T-cell (primary cell): ENCODE measurements around the gene ABHD17A. TPM values are rescaled to one million over a fixed set of nuclear protein-coding genes. Genes with fewer than 3 reads are reported as not detected.

Experiments
- ATAC-seq, 4 experiments: fragments of 200-7000 bp in 3 of 4; fragments of 150-1000 bp in 1 of 4; cut with Tn5 transposase; replicated peaks in 1 of 4; 1 replicate in 3 of 4; 2 replicates in 1 of 4; pipeline ENCODE4 v1.10.0; 2021; ENCODE audit warnings: moderate library complexity in 3 of 4, mild to moderate bottlenecking in 2 of 4, moderate number of reproducible peaks in 1 of 4
- CTCF ChIA-PET, 2 donors: fragments of 300-600 bp; sonication (Branson Sonifier 250); formaldehyde crosslinking; loops; one replicate each; lab custom pipeline; 2022; ENCODE audit warnings: antibody characterized with exemption in 2 of 2; lab: Charles Lee
- POLR2A ChIA-PET, 2 donors: fragments of 300-600 bp; sonication (Branson Sonifier 250); formaldehyde crosslinking; loops; one replicate each; lab custom pipeline; 2022; ENCODE audit warnings: antibody characterized with exemption in 2 of 2; lab: Charles Lee
- DNase-seq, 35 experiments: peaks; one replicate each; pipeline versions ENCODE4 v3.0.0 to v3.0.0-alpha.2; 2013 to 2023
- H3K27ac ChIP-seq: one replicate; pipeline ENCODE4 v1.5.1; 2013; ENCODE audit warnings: low read length
- H3K27me3 ChIP-seq, 2 experiments: replicated peaks in 1 of 2; 1 replicate in 1 of 2; 2 replicates in 1 of 2; pipeline versions ENCODE4 v1.6.1 to v1.7.0; 2013; ENCODE audit warnings: low read length in 1 of 2, mixed read lengths in 1 of 2; ENCODE audit not compliant: control insufficient read depth in 2 of 2, insufficient read depth in 2 of 2; ENCODE audit errors: extremely low read depth in 1 of 2
- H3K36me3 ChIP-seq, 2 donors: 1 replicate in 1 of 2; 2 replicates in 1 of 2; pipeline versions ENCODE4 v1.6.1 to v1.7.0; 2013; ENCODE audit warnings: low read length in 1 of 2; ENCODE audit not compliant: control insufficient read depth in 2 of 2, insufficient read depth in 1 of 2; ENCODE audit errors: extremely low read depth in 1 of 2
- H3K4me1 ChIP-seq, 2 experiments: 1 replicate in 1 of 2; 2 replicates in 1 of 2; pipeline versions ENCODE4 v1.6.1 to v1.7.0; 2013; ENCODE audit warnings: low read length in 2 of 2, mixed read lengths in 1 of 2; ENCODE audit not compliant: insufficient read depth in 2 of 2, control insufficient read depth in 1 of 2; ENCODE audit errors: extremely low read depth in 1 of 2
- H3K4me3 ChIP-seq, 2 donors: 1 replicate in 1 of 2; 2 replicates in 1 of 2; pipeline versions ENCODE4 v1.5.1 to v1.7.0; 2013; ENCODE audit warnings: mild to moderate bottlenecking in 2 of 2, low read length in 1 of 2, moderate library complexity in 1 of 2; ENCODE audit not compliant: control insufficient read depth in 1 of 2; ENCODE audit errors: extremely low read depth in 1 of 2
- H3K9me3 ChIP-seq: 2 replicates; pipeline ENCODE4 v1.7.0; 2013
- H3K27ac Mint-ChIP-seq, 2 donors: one replicate each; pipeline ENCODE4 v1.8.0; 2020 to 2021; ENCODE audit warnings: mild to moderate bottlenecking in 2 of 2, mixed read lengths in 2 of 2
- H3K27me3 Mint-ChIP-seq, 2 donors: one replicate each; pipeline ENCODE4 v1.8.0; 2021 to 2022; ENCODE audit warnings: mixed read lengths in 2 of 2
- H3K36me3 Mint-ChIP-seq: one replicate; pipeline ENCODE4 v1.8.0; 2021; ENCODE audit warnings: mixed read lengths
- H3K4me1 Mint-ChIP-seq, 3 donors: one replicate each; pipeline ENCODE4 v1.8.0; 2020 to 2022; ENCODE audit warnings: mixed read lengths in 3 of 3, mild to moderate bottlenecking in 1 of 3
- H3K4me3 Mint-ChIP-seq, 3 donors: one replicate each; pipeline ENCODE4 v1.8.0; 2020 to 2022; ENCODE audit warnings: mild to moderate bottlenecking in 3 of 3, mixed read lengths in 3 of 3, moderate library complexity in 3 of 3
- H3K9me3 Mint-ChIP-seq, 3 donors: one replicate each; pipeline ENCODE4 v1.8.0; 2020 to 2022; ENCODE audit warnings: mixed read lengths in 3 of 3
- WGBS: methylation state at CpG from one replicate; pipeline ENCODE4 v1.1.5; 2013; ENCODE audit warnings: missing lambda C conversion rate; ENCODE audit not compliant: insufficient coverage; 5-methylcytosine and 5-hydroxymethylcytosine counted together
- total RNA-seq, 35 experiments: library from RNA in 6 of 35; stranded (reverse) in 6 of 35; fragments of 120-200 nt in 1 of 35; gene quantifications; one replicate each; pipeline versions ENCODE4 v1.2.1 to v1.2.4 and lab custom pipeline; 2013 to 2026

ABHD17A gene
- total RNA-seq, 5 donors from 2014 or later (not counting 1 experiment from before 2014, with no cell fraction given): 136 to 185 (median 151) TPM

DNA sequence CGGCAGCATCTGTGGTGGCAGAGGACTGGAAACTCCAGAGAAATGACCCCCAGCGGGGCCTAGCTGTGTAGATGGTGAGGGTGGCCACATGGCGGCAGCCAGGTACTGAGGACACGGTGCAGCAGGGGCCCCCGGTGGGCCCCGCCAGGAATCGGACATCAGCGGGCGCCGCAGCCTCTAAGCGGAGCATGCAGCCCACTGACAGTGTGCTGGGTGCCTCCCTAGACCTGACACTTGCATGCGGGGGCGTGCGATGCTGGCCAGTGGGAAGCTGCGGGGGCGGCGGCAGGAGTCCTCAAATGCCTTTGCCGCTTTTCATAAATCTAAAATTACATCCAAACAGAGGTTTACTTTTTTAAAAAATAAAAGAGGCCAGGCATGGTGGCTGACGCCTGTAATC lies 36.0 kb upstream of the ABHD17A start:
- Histone ChIP-seq H3K27ac (no peak overlapping the region), H3K4me1 (peaks cover 0 to 34% of the 10 kb centered on the region in 2 experiments), H3K27me3 (no peaks in the 10 kb centered on the region), H3K4me3 (no peak overlapping the region), H3K9me3 (no peaks in the 10 kb centered on the region), H3K36me3 (peaks cover 15 to 26% of the 10 kb centered on the region in 2 donors)
- H3K27me3 Mint-ChIP-seq: no peaks in the 10 kb centered on the region
- H3K9me3 Mint-ChIP-seq: no peaks in the 10 kb centered on the region
- ChIA-PET CTCF (no interaction called here), POLR2A (no interaction called here)
- DNase-seq (no peak), ATAC-seq (no peak)
- peak overlapping the region in 1 of 2 donors; percentile 44 for H3K27ac Mint-ChIP-seq
- H3K36me3 Mint-ChIP-seq: peaks cover 4% of the 10 kb centered on the region
- peaks cover 0 to 14% (median 3%) of the 10 kb centered on the region in 3 donors for H3K4me1 Mint-ChIP-seq
- no peak overlapping the region for H3K4me3 Mint-ChIP-seq
- WGBS: 95% methylated on average over 14 of the region's 19 CpGs

DNA sequence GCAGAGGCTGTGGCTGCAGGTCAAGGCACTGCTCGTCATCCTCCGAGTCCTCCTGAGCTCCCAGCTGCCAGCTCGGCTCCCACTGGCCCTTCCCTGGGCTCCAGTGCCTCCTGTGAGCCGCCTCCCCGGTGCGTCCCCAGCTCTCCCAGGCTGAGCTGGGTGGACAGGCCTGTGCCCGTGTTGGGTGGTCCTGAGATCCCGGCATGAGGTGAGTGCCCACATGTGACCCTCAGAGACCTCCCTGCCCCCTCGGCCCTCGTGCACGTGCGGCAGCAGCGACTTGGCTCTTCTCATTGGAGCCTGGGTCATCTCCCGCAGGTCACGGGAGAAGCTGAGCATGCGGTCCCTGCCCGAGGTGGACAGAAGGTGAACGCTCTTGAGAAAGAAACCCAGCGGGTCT lies 35.3 kb upstream of the ABHD17A start:
- no peak for DNase-seq
- no peak for ATAC-seq
- Histone ChIP-seq H3K27ac (no peak overlapping the region), H3K4me3 (no peak overlapping the region), H3K36me3 (peaks cover 15 to 26% of the 10 kb centered on the region in 2 donors), H3K27me3 (no peaks in the 10 kb centered on the region), H3K9me3 (no peaks in the 10 kb centered on the region), H3K4me1 (peaks cover 0 to 32% of the 10 kb centered on the region in 2 experiments)
- CTCF ChIA-PET: no interaction called here
- Mint-ChIP-seq H3K9me3 (no peaks in the 10 kb centered on the region), H3K4me3 (no peak overlapping the region), H3K27ac (no peak overlapping the region), H3K36me3 (peaks cover 4% of the 10 kb centered on the region), H3K27me3 (no peaks in the 10 kb centered on the region), H3K4me1 (peaks cover 0 to 14% (median 3%) of the 10 kb centered on the region in 3 donors)
- POLR2A ChIA-PET: interaction anchor here in 1 of 2 donors (0.6 kb wide), 1 partner anchor 85 kb away, joined by 3 read pairs; no protein-coding TSS in a partner anchor
- WGBS: 97% methylated on average over 18 of the region's 19 CpGs

DNA sequence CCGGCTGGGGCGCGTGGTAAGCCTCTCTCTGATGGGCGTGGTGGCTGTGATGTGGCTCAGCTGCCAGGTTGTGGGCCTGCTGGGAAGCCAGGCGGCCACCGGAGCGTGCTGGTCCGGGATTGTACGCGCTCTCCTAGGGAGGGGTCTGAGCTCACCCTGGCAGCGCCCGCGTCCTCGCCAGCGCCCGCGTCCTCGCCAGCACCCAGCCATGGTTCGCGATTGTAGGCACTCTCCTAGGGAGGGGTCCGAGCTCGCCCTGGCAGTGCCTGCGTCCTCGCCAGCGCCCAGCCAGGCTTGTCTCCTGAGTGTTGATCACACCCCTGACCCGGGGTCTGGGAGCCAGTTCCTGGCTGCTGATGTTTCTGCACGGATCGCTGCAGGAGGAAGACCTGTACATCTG lies 33.7 kb upstream of the ABHD17A start:
- DNase-seq: no peak
- no peaks in the 10 kb centered on the region for H3K9me3 Mint-ChIP-seq
- H3K27me3 Mint-ChIP-seq: no peaks in the 10 kb centered on the region
- peaks cover 0 to 17% (median 3%) of the 10 kb centered on the region in 3 donors for H3K4me1 Mint-ChIP-seq
- H3K27ac Mint-ChIP-seq: no peak overlapping the region
- Histone ChIP-seq H3K4me1 (peaks cover 0 to 24% of the 10 kb centered on the region in 2 experiments), H3K9me3 (no peaks in the 10 kb centered on the region), H3K36me3 (peaks cover 18 to 23% of the 10 kb centered on the region in 2 donors), H3K27ac (no peak overlapping the region), H3K4me3 (no peak overlapping the region), H3K27me3 (no peaks in the 10 kb centered on the region)
- ChIA-PET POLR2A (no interaction called here), CTCF (no interaction called here)
- 99% methylated on average over 24 of the region's 28 CpGs for WGBS
- no peak for ATAC-seq
- H3K36me3 Mint-ChIP-seq: peaks cover 4% of the 10 kb centered on the region
- no peak overlapping the region for H3K4me3 Mint-ChIP-seq

DNA sequence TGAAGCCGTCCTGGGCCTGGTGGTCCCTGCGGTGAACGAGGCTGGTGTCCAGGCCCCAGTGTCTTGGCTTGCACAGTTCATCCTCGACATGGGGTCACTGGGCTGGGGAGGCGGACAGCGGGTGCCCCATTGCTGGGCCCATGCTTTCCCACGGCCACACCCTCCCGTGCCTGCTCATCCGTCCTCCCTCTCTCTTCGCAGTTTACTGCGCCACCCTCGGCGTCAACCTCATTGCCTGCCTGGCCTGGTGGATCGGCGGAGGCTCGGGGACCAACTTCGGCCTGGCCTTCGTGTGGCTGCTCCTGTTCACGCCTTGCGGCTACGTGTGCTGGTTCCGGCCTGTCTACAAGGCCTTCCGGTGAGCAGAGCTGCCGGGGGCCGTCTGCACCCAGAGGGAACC lies 32.6 kb upstream of the ABHD17A start:
- no peaks in the 10 kb centered on the region for H3K9me3 ChIP-seq
- no peak overlapping the region for H3K4me3 ChIP-seq
- peaks cover 0 to 21% of the 10 kb centered on the region in 2 experiments for H3K4me1 ChIP-seq
- H3K27me3 ChIP-seq: no peaks in the 10 kb centered on the region
- DNase-seq (no peak), ATAC-seq (peak in 1 of 4 experiments; percentile 17)
- Mint-ChIP-seq H3K27ac (no peak overlapping the region), H3K36me3 (peaks cover 4% of the 10 kb centered on the region), H3K4me3 (no peak overlapping the region), H3K9me3 (no peaks in the 10 kb centered on the region), H3K4me1 (peaks cover 0 to 17% (median 2%) of the 10 kb centered on the region in 3 donors), H3K27me3 (no peaks in the 10 kb centered on the region)
- ChIA-PET CTCF (no interaction called here), POLR2A (no interaction called here)
- H3K27ac ChIP-seq: no peak overlapping the region
- WGBS: 95% methylated on average over 25 of the region's 25 CpGs
- peaks cover 21 to 31% of the 10 kb centered on the region in 2 donors for H3K36me3 ChIP-seq

DNA sequence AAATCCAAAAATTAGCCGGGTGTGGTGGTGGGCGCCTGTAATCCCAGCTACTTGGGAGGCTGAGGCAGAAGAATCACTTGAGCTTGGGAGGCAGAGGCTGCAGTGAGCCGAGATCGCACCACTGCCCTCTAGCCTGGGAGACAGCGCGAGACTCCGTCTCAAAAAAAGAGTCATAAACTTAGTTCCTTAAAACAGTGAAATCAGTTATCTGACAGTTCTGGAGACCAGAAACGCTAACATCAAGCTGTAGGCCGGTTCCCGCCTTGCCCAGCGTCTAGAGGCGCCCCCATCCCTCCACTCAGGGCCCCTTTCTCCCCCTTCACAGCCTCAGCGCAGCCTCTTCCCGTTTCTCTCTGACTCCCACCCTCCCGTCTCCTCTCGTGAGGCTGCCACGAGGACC lies 31.9 kb upstream of the ABHD17A start:
- H3K4me1 Mint-ChIP-seq: peaks cover 0 to 14% (median 2%) of the 10 kb centered on the region in 3 donors
- no peak for ATAC-seq
- DNase-seq: no peak
- H3K9me3 Mint-ChIP-seq: no peaks in the 10 kb centered on the region
- H3K4me1 ChIP-seq: peaks cover 0 to 15% of the 10 kb centered on the region in 2 experiments
- no peaks in the 10 kb centered on the region for H3K27me3 ChIP-seq
- H3K4me3 Mint-ChIP-seq: no peak overlapping the region
- no peak overlapping the region for H3K4me3 ChIP-seq
- H3K36me3 ChIP-seq: peaks cover 21 to 35% of the 10 kb centered on the region in 2 donors
- no peaks in the 10 kb centered on the region for H3K27me3 Mint-ChIP-seq
- WGBS: 89% methylated on average over 16 of the region's 17 CpGs
- ChIA-PET POLR2A (no interaction called here), CTCF (no interaction called here)
- no peak overlapping the region for H3K27ac ChIP-seq
- peaks cover 4% of the 10 kb centered on the region for H3K36me3 Mint-ChIP-seq
- H3K27ac Mint-ChIP-seq: no peak overlapping the region
- no peaks in the 10 kb centered on the region for H3K9me3 ChIP-seq

DNA sequence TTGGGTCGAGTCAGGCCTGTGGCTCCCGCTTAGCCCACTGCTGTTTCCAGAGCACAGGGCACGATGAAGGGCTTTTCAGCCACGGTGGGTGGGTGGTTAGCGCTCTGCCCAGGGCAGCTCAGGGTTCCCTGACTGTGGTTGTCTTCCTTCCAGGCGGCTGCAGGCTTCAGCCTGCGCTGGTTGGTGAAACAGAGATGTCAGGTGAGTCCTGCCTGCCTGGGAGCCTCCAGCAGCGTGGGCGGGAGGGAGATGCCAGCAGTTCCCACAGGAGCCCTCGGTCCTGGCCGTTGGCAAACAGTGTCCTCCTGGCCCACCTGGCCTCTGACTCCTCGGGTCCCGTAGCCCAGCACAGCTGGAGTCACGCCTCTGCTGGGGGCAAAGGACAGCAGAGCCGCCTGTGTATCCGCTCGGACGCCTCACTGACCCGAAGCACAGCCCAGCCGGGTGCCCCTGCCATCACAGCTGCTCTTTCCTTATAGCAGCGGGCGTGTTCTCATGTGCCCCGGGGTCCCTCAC lies 29.6 kb upstream of the ABHD17A start:
- POLR2A ChIA-PET: no interaction called here
- 92% methylated on average over 20 of the region's 23 CpGs for WGBS
- Mint-ChIP-seq H3K27ac (peak overlapping the region in 1 of 2 donors; percentile 6), H3K9me3 (no peaks in the 10 kb centered on the region), H3K4me1 (peaks cover 7 to 23% (median 7%) of the 10 kb centered on the region in 3 donors), H3K36me3 (no peaks in the 10 kb centered on the region), H3K4me3 (no peak overlapping the region), H3K27me3 (no peaks in the 10 kb centered on the region)
- H3K27ac ChIP-seq: no peak overlapping the region
- no peak for ATAC-seq
- H3K36me3 ChIP-seq: peaks cover 16 to 27% of the 10 kb centered on the region in 2 donors
- H3K27me3 ChIP-seq: no peaks in the 10 kb centered on the region
- no peak for DNase-seq
- H3K4me1 ChIP-seq: peaks cover 0 to 16% of the 10 kb centered on the region in 2 experiments
- H3K4me3 ChIP-seq: no peak overlapping the region
- H3K9me3 ChIP-seq: no peaks in the 10 kb centered on the region
- CTCF ChIA-PET: no interaction called here
